H9 (cell line): ENCODE data around the gene FBLN7. TPM values are rescaled to one million over a fixed set of nuclear protein-coding genes. Genes with fewer than 3 reads are reported as not detected.

ENCODE experiments used
- DNase-seq: peaks from one replicate; pipeline ENCODE4 v3.0.0-alpha.2; 2017
- H2AFZ ChIP-seq: one replicate; pipeline ENCODE4 v1.6.1; 2013; ENCODE audit warnings: mild to moderate bottlenecking, low read length, control low read depth, moderate library complexity
- H2AK5ac ChIP-seq: 2 replicates; pipeline ENCODE4 v1.6.1; 2013; ENCODE audit warnings: low read length, control low read depth, mixed read lengths; ENCODE audit not compliant: insufficient read length
- H2BK120ac ChIP-seq: one replicate; pipeline ENCODE4 v1.6.1; 2013; ENCODE audit warnings: low read depth, mild to moderate bottlenecking, low read length, control low read depth, inconsistent platforms; ENCODE audit not compliant: poor library complexity, severe bottlenecking
- H2BK12ac ChIP-seq: 2 replicates; pipeline ENCODE4 v1.6.1; 2013; ENCODE audit warnings: low read length, control low read depth, mixed read lengths, low read depth; ENCODE audit not compliant: insufficient read length
- H2BK15ac ChIP-seq: 2 replicates; pipeline ENCODE4 v1.6.1; 2013; ENCODE audit warnings: low read depth, low read length, control low read depth
- H2BK20ac ChIP-seq: one replicate; pipeline ENCODE4 v1.6.1; 2013; ENCODE audit warnings: low read depth, mild to moderate bottlenecking, low read length, control low read depth, inconsistent platforms; ENCODE audit not compliant: poor library complexity, severe bottlenecking
- H2BK5ac ChIP-seq: 2 replicates; pipeline ENCODE4 v1.6.1; 2013; ENCODE audit warnings: low read length, control low read depth, mixed read lengths; ENCODE audit not compliant: insufficient read length
- H3K14ac ChIP-seq: 2 replicates; pipeline ENCODE4 v1.6.1; 2013; ENCODE audit warnings: low read length, control low read depth; ENCODE audit not compliant: insufficient read depth
- H3K18ac ChIP-seq: 2 replicates; pipeline ENCODE4 v1.6.1; 2013; ENCODE audit warnings: low read depth, mild to moderate bottlenecking, mixed read lengths, low read length, control low read depth; ENCODE audit not compliant: insufficient read length
- H3K23ac ChIP-seq: 2 replicates; pipeline ENCODE4 v1.6.1; 2013; ENCODE audit warnings: low read length, control low read depth, mixed read lengths, low read depth; ENCODE audit not compliant: insufficient read length
- H3K23me2 ChIP-seq: 2 replicates; pipeline ENCODE4 v1.6.1; 2013; ENCODE audit warnings: low read depth, mild to moderate bottlenecking, mixed read lengths, low read length, control low read depth; ENCODE audit not compliant: insufficient read length, poor library complexity, severe bottlenecking
- H3K27ac ChIP-seq: 2 replicates; pipeline ENCODE4 v1.5.1; 2013; ENCODE audit warnings: low read length, control low read depth, mixed read lengths, low read depth; ENCODE audit not compliant: insufficient read length
- H3K27me3 ChIP-seq: 2 replicates; pipeline ENCODE4 v1.6.1; 2013; ENCODE audit warnings: low read length, control low read depth, inconsistent platforms; ENCODE audit not compliant: insufficient read depth
- H3K4ac ChIP-seq: 2 replicates; pipeline ENCODE4 v1.6.1; 2013; ENCODE audit warnings: low read depth, mild to moderate bottlenecking, control low read depth, inconsistent platforms, low read length, moderate library complexity
- H3K4me1 ChIP-seq: 2 replicates; pipeline ENCODE4 v1.6.1; 2013; ENCODE audit warnings: low read length, control low read depth, inconsistent platforms; ENCODE audit not compliant: insufficient read depth
- H3K4me2 ChIP-seq: 2 replicates; pipeline ENCODE4 v1.6.1; 2013; ENCODE audit warnings: low read length, control low read depth, mixed read lengths; ENCODE audit not compliant: insufficient read length, insufficient read depth
- H3K56ac ChIP-seq: 2 replicates; pipeline ENCODE4 v1.6.1; 2013; ENCODE audit warnings: low read depth, mild to moderate bottlenecking, mixed read lengths, low read length, control low read depth; ENCODE audit not compliant: insufficient read length
- H3K79me1 ChIP-seq: 2 replicates; pipeline ENCODE4 v1.6.1; 2013; ENCODE audit warnings: low read depth, mild to moderate bottlenecking, moderate library complexity, low read length, control low read depth, inconsistent platforms; ENCODE audit not compliant: insufficient read depth, poor library complexity, severe bottlenecking
- H3K79me2 ChIP-seq: 2 replicates; pipeline ENCODE4 v1.6.1; 2013; ENCODE audit warnings: low read length, control low read depth, inconsistent platforms; ENCODE audit not compliant: insufficient read depth
- H3K9ac ChIP-seq: 2 replicates; pipeline ENCODE4 v1.6.1; 2013; ENCODE audit warnings: low read length, control low read depth, mixed read lengths; ENCODE audit not compliant: insufficient read length; ENCODE audit errors: extremely low read depth
- H3K9me3 ChIP-seq: one replicate; pipeline ENCODE4 v1.6.1; 2013; ENCODE audit warnings: low read depth, low read length, inconsistent platforms; ENCODE audit not compliant: control insufficient read depth
- H3T11ph ChIP-seq: one replicate; pipeline ENCODE4 v1.6.1; 2013; ENCODE audit warnings: mild to moderate bottlenecking, low read length, control low read depth, inconsistent platforms
- H4K20me1 ChIP-seq: one replicate; pipeline ENCODE4 v1.6.1; 2013; ENCODE audit not compliant: control insufficient read depth, insufficient read length, insufficient read depth
- H4K5ac ChIP-seq: 2 replicates; pipeline ENCODE4 v1.6.1; 2013; ENCODE audit warnings: low read depth, mild to moderate bottlenecking, mixed read lengths, low read length, control low read depth; ENCODE audit not compliant: insufficient read length
- H4K8ac ChIP-seq: replicated peaks from 2 replicates; pipeline ENCODE4 v1.6.1; 2013; ENCODE audit warnings: low read length, control low read depth, mixed read lengths, low read depth; ENCODE audit not compliant: insufficient read length
- H4K91ac ChIP-seq: 2 replicates; pipeline ENCODE4 v1.6.1; 2013; ENCODE audit warnings: low read depth, mild to moderate bottlenecking, moderate library complexity, mixed read lengths, low read length, control low read depth; ENCODE audit not compliant: insufficient read length
- H3K27ac Mint-ChIP-seq, 3 experiments: 2 replicates in 2 of 3; 3 replicates in 1 of 3; pipeline ENCODE4 v1.8.0; 2020 to 2021; ENCODE audit warnings: mixed read lengths in 3 of 3, mild to moderate bottlenecking in 1 of 3, moderate library complexity in 1 of 3
- H3K27me3 Mint-ChIP-seq: 2 replicates; pipeline ENCODE4 v1.8.0; 2021; ENCODE audit warnings: low read depth, mild to moderate bottlenecking, moderate library complexity, mixed read lengths
- H3K36me3 Mint-ChIP-seq, 3 experiments: 2 replicates in 2 of 3; 3 replicates in 1 of 3; pipeline ENCODE4 v1.8.0; 2020 to 2021; ENCODE audit warnings: low read depth in 3 of 3, mixed read lengths in 3 of 3; ENCODE audit not compliant: insufficient read depth in 1 of 3
- H3K4me1 Mint-ChIP-seq, 2 experiments: 2 replicates each; pipeline ENCODE4 v1.8.0; 2020; ENCODE audit warnings: mixed read lengths in 2 of 2
- H3K4me3 Mint-ChIP-seq, 2 experiments: 2 replicates in 1 of 2; 3 replicates in 1 of 2; pipeline ENCODE4 v1.8.0; 2020 to 2021; ENCODE audit warnings: mild to moderate bottlenecking in 2 of 2, mixed read lengths in 2 of 2, moderate library complexity in 1 of 2
- H3K9me3 Mint-ChIP-seq, 2 experiments: 2 replicates in 1 of 2; 3 replicates in 1 of 2; pipeline ENCODE4 v1.8.0; 2020; ENCODE audit warnings: mild to moderate bottlenecking in 2 of 2, mixed read lengths in 2 of 2, moderate library complexity in 1 of 2
- CTCF ChIP-seq: fragments of 200-600 bp; sonication (generic); conservative IDR thresholded peaks from 3 replicates; pipeline ENCODE4 v1.8.0; 2021; ENCODE audit warnings: antibody characterized with exemption, mild to moderate bottlenecking
- WGBS: extraction: QIAGEN DNeasy Blood & Tissue Kit; methylation state at CpG from one replicate; pipeline ENCODE4 v1.1.7; 2013; ENCODE audit warnings: missing lambda C conversion rate, low lambda C conversion rate, mixed read lengths; ENCODE audit not compliant: insufficient read length; ENCODE audit errors: extremely low coverage; 5-methylcytosine and 5-hydroxymethylcytosine counted together
- total RNA-seq: library from RNA; stranded (reverse); gene quantifications from 2 replicates; pipeline ENCODE4 v1.2.1, GENCODE V29; 2021

FBLN7 gene
- total RNA-seq, 1 experiment from 2014 or later = 1.3 TPM

DNA sequence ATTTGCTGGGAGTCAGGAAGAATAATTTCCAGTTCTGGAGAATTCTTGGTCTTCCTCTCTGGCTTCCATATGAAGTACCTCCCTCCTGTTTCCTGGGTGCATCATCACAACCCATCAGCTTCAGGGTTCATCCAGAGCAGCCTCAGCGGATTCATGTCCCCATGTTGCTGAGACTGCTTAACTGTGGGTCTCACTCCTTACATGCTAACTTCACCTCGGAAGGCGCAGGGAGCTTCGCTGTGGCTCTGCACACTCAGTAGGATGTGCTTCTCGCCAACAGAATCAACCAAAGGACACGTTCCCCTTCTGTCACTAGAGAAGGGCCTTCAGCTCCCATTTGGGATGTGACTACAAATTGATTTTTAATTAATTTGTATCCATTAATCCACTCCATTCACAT lies 24.2 kb downstream of the FBLN7 start:
- Histone ChIP-seq H3K4ac (no peak overlapping the region), H2AK5ac (no peak overlapping the region), H2BK20ac (no peak overlapping the region), H4K8ac (no peak overlapping the region), H3K14ac (no peak overlapping the region), H4K91ac (no peak overlapping the region), H3K27me3 (no peaks in the 10 kb centered on the region), H3K23me2 (no peaks in the 10 kb centered on the region), H2BK15ac (no peak overlapping the region), H3K23ac (no peak overlapping the region), H4K20me1 (peaks cover 6% of the 10 kb centered on the region), H3T11ph (no peak overlapping the region), H3K4me1 (no peaks in the 10 kb centered on the region), H3K4me2 (no peak overlapping the region), H3K56ac (no peak overlapping the region), H3K18ac (no peak overlapping the region), H2BK5ac (no peak overlapping the region), H3K79me1 (no peaks in the 10 kb centered on the region), H3K9me3 (no peaks in the 10 kb centered on the region), H3K27ac (no peak overlapping the region), H3K79me2 (no peaks in the 10 kb centered on the region), H3K9ac (no peak overlapping the region), H4K5ac (no peak overlapping the region), H2BK120ac (no peak overlapping the region), H2AFZ (no peak overlapping the region), H2BK12ac (no peak overlapping the region)
- no peak overlapping the region for H3K27ac Mint-ChIP-seq
- no peak overlapping the region for H3K4me3 Mint-ChIP-seq
- no peak for TF ChIP-seq CTCF
- H3K9me3 Mint-ChIP-seq = no peaks in the 10 kb centered on the region
- H3K36me3 Mint-ChIP-seq = no peaks in the 10 kb centered on the region
- no peak for DNase-seq
- no CpG with 5 or more reads among the region's 6 CpGs for WGBS
- peaks cover 2 to 7% of the 10 kb centered on the region in 2 experiments; a peak in 3 of 4 replicates for H3K4me1 Mint-ChIP-seq
- H3K27me3 Mint-ChIP-seq = no peaks in the 10 kb centered on the region; the same call in 1 of the 2 replicates
